ENCODE data around the gene RHOT1.
"Not testable (repeated sequence)": the region's sequence is repeated elsewhere in the genome, so short reads cannot be mapped to it uniquely, and the experiment has no call there.

The RHOT1 gene

GRCh38 chr17:32179526-32179925, 37.2 kb downstream of the RHOT1 start:
- H3K4me1 ChIP-seq (ENCODE audit: control insufficient read depth, insufficient read depth, low read length); H3K4me3 ChIP-seq (ENCODE audit: low read length); H3K27me3 ChIP-seq (ENCODE audit: control insufficient read depth, insufficient read depth, low read length); H3K9ac ChIP-seq (ENCODE audit: low read length); H3K36me3 ChIP-seq (ENCODE audit: control insufficient read depth, insufficient read depth, low read length); H3K27ac ChIP-seq (ENCODE audit: low read depth, low read length): not testable (repeated sequence)

GRCh38 chr17:32180262-32180661, 38.0 kb downstream of the RHOT1 start:
- H3K4me1 ChIP-seq (ENCODE audit: control insufficient read depth, insufficient read depth, low read length); H3K36me3 ChIP-seq (ENCODE audit: control insufficient read depth, insufficient read depth, low read length); H3K4me3 ChIP-seq (ENCODE audit: low read length); H3K27me3 ChIP-seq (ENCODE audit: control insufficient read depth, insufficient read depth, low read length); H3K9ac ChIP-seq (ENCODE audit: low read length); H3K27ac ChIP-seq (ENCODE audit: low read depth, low read length): not testable (repeated sequence)

GRCh38 chr17:32185875-32186274, 43.6 kb downstream of the RHOT1 start:
- H3K27me3 ChIP-seq (ENCODE audit: control insufficient read depth, insufficient read depth, low read length), result no peaks in the 10 kb centered on the region
- no peaks in the 10 kb centered on the region for H3K4me1 ChIP-seq (ENCODE audit: control insufficient read depth, insufficient read depth, low read length)
- peaks cover 2% of the 10 kb centered on the region for H3K36me3 ChIP-seq (ENCODE audit: control insufficient read depth, insufficient read depth, low read length)
- no peak overlapping the region for H3K27ac ChIP-seq (ENCODE audit: low read depth, low read length)
- no peak overlapping the region for H3K9ac ChIP-seq (ENCODE audit: low read length)
- no peak overlapping the region for H3K4me3 ChIP-seq (ENCODE audit: low read length)

- Histone ChIP-seq H3K36me3 (ENCODE audit: control insufficient read depth, insufficient read depth, low read length) (peaks cover 2% of the 10 kb centered on the region), H3K27me3 (ENCODE audit: control insufficient read depth, insufficient read depth, low read length) (no peaks in the 10 kb centered on the region), H3K9ac (ENCODE audit: low read length) (no peak overlapping the region)
Measured at GRCh38 chr17:32187271-32187670, 45.0 kb downstream of the RHOT1 start.

GRCh38 chr17:32189343-32189742, 47.0 kb downstream of the RHOT1 start:
- Histone ChIP-seq H3K4me3 (ENCODE audit: low read length) (no peak overlapping the region), H3K36me3 (ENCODE audit: control insufficient read depth, insufficient read depth, low read length) (peaks cover 4% of the 10 kb centered on the region), H3K9ac (ENCODE audit: low read length) (no peak overlapping the region), H3K27me3 (ENCODE audit: control insufficient read depth, insufficient read depth, low read length) (no peaks in the 10 kb centered on the region), H3K27ac (ENCODE audit: low read depth, low read length) (no peak overlapping the region), H3K4me1 (ENCODE audit: control insufficient read depth, insufficient read depth, low read length) (no peaks in the 10 kb centered on the region)

More at GRCh38 chr17:32187271-32187670, 45.0 kb downstream of the RHOT1 start:
- Histone ChIP-seq H3K4me1 (ENCODE audit: control insufficient read depth, insufficient read depth, low read length) (no peaks in the 10 kb centered on the region), H3K4me3 (ENCODE audit: low read length) (no peak overlapping the region), H3K27ac (ENCODE audit: low read depth, low read length) (no peak overlapping the region)

- Histone ChIP-seq H3K27me3 (ENCODE audit: control insufficient read depth, insufficient read depth, low read length) (no peaks in the 10 kb centered on the region), H3K9ac (ENCODE audit: low read length) (no peak overlapping the region), H3K27ac (ENCODE audit: low read depth, low read length) (no peak overlapping the region), H3K4me1 (ENCODE audit: control insufficient read depth, insufficient read depth, low read length) (no peaks in the 10 kb centered on the region), H3K4me3 (ENCODE audit: low read length) (no peak overlapping the region), H3K36me3 (ENCODE audit: control insufficient read depth, insufficient read depth, low read length) (peaks cover 9% of the 10 kb centered on the region)
Measured at GRCh38 chr17:32191306-32191705, 49.0 kb downstream of the RHOT1 start.

- Histone ChIP-seq H3K36me3 (ENCODE audit: control insufficient read depth, insufficient read depth, low read length) (peaks cover 10% of the 10 kb centered on the region), H3K27ac (ENCODE audit: low read depth, low read length) (no peak overlapping the region), H3K27me3 (ENCODE audit: control insufficient read depth, insufficient read depth, low read length) (no peaks in the 10 kb centered on the region), H3K4me3 (ENCODE audit: low read length) (no peak overlapping the region), H3K9ac (ENCODE audit: low read length) (no peak overlapping the region), H3K4me1 (ENCODE audit: control insufficient read depth, insufficient read depth, low read length) (no peaks in the 10 kb centered on the region)
Measured at GRCh38 chr17:32192379-32192778, 50.1 kb downstream of the RHOT1 start.

- Histone ChIP-seq H3K4me3 (ENCODE audit: low read length) (no peak overlapping the region), H3K27me3 (ENCODE audit: control insufficient read depth, insufficient read depth, low read length) (no peaks in the 10 kb centered on the region), H3K36me3 (ENCODE audit: control insufficient read depth, insufficient read depth, low read length) (peaks cover 20% of the 10 kb centered on the region), H3K27ac (ENCODE audit: low read depth, low read length) (no peak overlapping the region), H3K9ac (ENCODE audit: low read length) (no peak overlapping the region), H3K4me1 (ENCODE audit: control insufficient read depth, insufficient read depth, low read length) (no peaks in the 10 kb centered on the region)
Measured at GRCh38 chr17:32197987-32198386, 55.7 kb downstream of the RHOT1 start.

GRCh38 chr17:32206861-32207260, 64.6 kb downstream of the RHOT1 start:
- H3K4me3 ChIP-seq (ENCODE audit: low read length), result no peak overlapping the region
- H3K27me3 ChIP-seq (ENCODE audit: control insufficient read depth, insufficient read depth, low read length), result no peaks in the 10 kb centered on the region
- H3K4me1 ChIP-seq (ENCODE audit: control insufficient read depth, insufficient read depth, low read length), result no peaks in the 10 kb centered on the region
- peaks cover 13% of the 10 kb centered on the region for H3K36me3 ChIP-seq (ENCODE audit: control insufficient read depth, insufficient read depth, low read length)
- no peak overlapping the region for H3K9ac ChIP-seq (ENCODE audit: low read length)
- no peak overlapping the region for H3K27ac ChIP-seq (ENCODE audit: low read depth, low read length)

- Histone ChIP-seq H3K27ac (ENCODE audit: low read depth, low read length) (no peak overlapping the region), H3K4me3 (ENCODE audit: low read length) (no peak overlapping the region), H3K27me3 (ENCODE audit: control insufficient read depth, insufficient read depth, low read length) (no peaks in the 10 kb centered on the region), H3K36me3 (ENCODE audit: control insufficient read depth, insufficient read depth, low read length) (peaks cover 16% of the 10 kb centered on the region), H3K4me1 (ENCODE audit: control insufficient read depth, insufficient read depth, low read length) (no peaks in the 10 kb centered on the region), H3K9ac (ENCODE audit: low read length) (no peak overlapping the region)
Measured at GRCh38 chr17:32208436-32208835, 66.1 kb downstream of the RHOT1 start.

GRCh38 chr17:32209608-32210007, 67.3 kb downstream of the RHOT1 start:
- Histone ChIP-seq H3K9ac (ENCODE audit: low read length) (no peak overlapping the region), H3K36me3 (ENCODE audit: control insufficient read depth, insufficient read depth, low read length) (peaks cover 16% of the 10 kb centered on the region), H3K27me3 (ENCODE audit: control insufficient read depth, insufficient read depth, low read length) (no peaks in the 10 kb centered on the region), H3K27ac (ENCODE audit: low read depth, low read length) (no peak overlapping the region), H3K4me1 (ENCODE audit: control insufficient read depth, insufficient read depth, low read length) (no peaks in the 10 kb centered on the region), H3K4me3 (ENCODE audit: low read length) (no peak overlapping the region)

GRCh38 chr17:32211671-32212070, 69.4 kb downstream of the RHOT1 start:
- H3K4me1 ChIP-seq (ENCODE audit: control insufficient read depth, insufficient read depth, low read length), result no peaks in the 10 kb centered on the region
- H3K27me3 ChIP-seq (ENCODE audit: control insufficient read depth, insufficient read depth, low read length), result no peaks in the 10 kb centered on the region
- no peak overlapping the region for H3K27ac ChIP-seq (ENCODE audit: low read depth, low read length)
- H3K36me3 ChIP-seq (ENCODE audit: control insufficient read depth, insufficient read depth, low read length), result peaks cover 16% of the 10 kb centered on the region
- no peak overlapping the region for H3K9ac ChIP-seq (ENCODE audit: low read length)
- H3K4me3 ChIP-seq (ENCODE audit: low read length), result no peak overlapping the region

GRCh38 chr17:32215696-32216095, 73.4 kb downstream of the RHOT1 start:
- Histone ChIP-seq H3K36me3 (ENCODE audit: control insufficient read depth, insufficient read depth, low read length) (peaks cover 9% of the 10 kb centered on the region), H3K4me1 (ENCODE audit: control insufficient read depth, insufficient read depth, low read length) (no peaks in the 10 kb centered on the region), H3K27ac (ENCODE audit: low read depth, low read length) (no peak overlapping the region), H3K9ac (ENCODE audit: low read length) (no peak overlapping the region), H3K4me3 (ENCODE audit: low read length) (no peak overlapping the region), H3K27me3 (ENCODE audit: control insufficient read depth, insufficient read depth, low read length) (no peaks in the 10 kb centered on the region)
